GM23338 (cell line): ENCODE measurements around the gene RRP1.

Experiments
- CREB1 ChIP-seq: fragments of 250-450 bp; sonication (Bioruptor Pico); IDR thresholded peaks from 2 replicates; pipeline ENCODE4 v1.5.0; 2020; ENCODE audit warnings: low read depth, mild to moderate bottlenecking, moderate library complexity
- EZH2 ChIP-seq: fragments of 200-600 bp; sonication (generic); IDR thresholded peaks from one replicate; pipeline ENCODE4 v1.8.0; 2017; ENCODE audit warnings: antibody characterized with exemption, mild to moderate bottlenecking, low read depth; ENCODE audit not compliant: unreplicated experiment
- JUNB ChIP-seq: IDR thresholded peaks from one replicate; pipeline ENCODE4 v1.6.1; 2016; ENCODE audit warnings: antibody characterized with exemption; ENCODE audit not compliant: unreplicated experiment
- POLR2AphosphoS5 ChIP-seq: IDR thresholded peaks from 2 replicates; pipeline ENCODE4 v1.6.1; 2016; ENCODE audit warnings: antibody characterized with exemption, low read depth
- TF ChIP-seq, protein P1 (sequence below), 2 experiments: fragments of 200-600 bp in 1 of 2; sonication (generic) in 1 of 2; conservative IDR thresholded peaks; 2 replicates each; pipeline versions ENCODE4 v1.5.1 to v1.6.1; 2016 to 2017; ENCODE audit warnings: antibody characterized with exemption in 2 of 2, low read depth in 2 of 2, mild to moderate bottlenecking in 2 of 2, moderate library complexity in 1 of 2

DNA sequence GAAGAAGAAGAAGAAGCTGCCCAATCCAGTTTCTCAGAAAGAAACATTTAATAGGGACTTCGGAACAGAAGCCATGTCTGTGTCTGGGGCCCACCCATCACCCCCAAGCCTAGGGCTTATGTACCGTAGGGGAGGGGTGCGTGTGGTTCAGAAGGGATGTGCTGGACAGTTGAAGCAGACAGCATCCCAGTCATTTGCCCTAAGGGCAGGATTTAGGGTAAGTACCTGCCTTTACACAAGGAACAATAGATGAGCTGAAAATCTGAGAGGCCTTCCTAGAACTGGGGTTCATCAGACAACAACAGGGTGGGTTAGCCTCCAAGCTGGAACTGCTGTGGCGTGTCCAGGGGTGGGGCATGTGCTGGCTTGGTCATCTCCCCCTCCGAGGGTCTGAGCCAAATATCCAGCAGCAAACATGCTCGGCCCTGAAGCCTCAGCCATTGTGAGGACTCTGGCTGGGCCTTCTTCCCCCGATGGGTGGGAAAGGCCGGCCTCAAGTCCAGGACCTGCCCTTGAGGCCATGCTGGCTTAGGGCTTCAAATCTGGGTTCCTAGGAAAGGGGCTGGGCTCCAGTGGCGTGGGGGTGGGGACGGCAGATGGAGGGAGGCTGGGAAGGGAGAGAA, 25.4 kb upstream of the RRP1 start:
- TF ChIP-seq, protein P1, sequence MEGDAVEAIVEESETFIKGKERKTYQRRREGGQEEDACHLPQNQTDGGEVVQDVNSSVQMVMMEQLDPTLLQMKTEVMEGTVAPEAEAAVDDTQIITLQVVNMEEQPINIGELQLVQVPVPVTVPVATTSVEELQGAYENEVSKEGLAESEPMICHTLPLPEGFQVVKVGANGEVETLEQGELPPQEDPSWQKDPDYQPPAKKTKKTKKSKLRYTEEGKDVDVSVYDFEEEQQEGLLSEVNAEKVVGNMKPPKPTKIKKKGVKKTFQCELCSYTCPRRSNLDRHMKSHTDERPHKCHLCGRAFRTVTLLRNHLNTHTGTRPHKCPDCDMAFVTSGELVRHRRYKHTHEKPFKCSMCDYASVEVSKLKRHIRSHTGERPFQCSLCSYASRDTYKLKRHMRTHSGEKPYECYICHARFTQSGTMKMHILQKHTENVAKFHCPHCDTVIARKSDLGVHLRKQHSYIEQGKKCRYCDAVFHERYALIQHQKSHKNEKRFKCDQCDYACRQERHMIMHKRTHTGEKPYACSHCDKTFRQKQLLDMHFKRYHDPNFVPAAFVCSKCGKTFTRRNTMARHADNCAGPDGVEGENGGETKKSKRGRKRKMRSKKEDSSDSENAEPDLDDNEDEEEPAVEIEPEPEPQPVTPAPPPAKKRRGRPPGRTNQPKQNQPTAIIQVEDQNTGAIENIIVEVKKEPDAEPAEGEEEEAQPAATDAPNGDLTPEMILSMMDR (conservative IDR thresholded peaks at IDR 0.05; ENCODE audit: low read depth in 2 of 2): no peak
- TF ChIP-seq CREB1 (CRISPR knock-in tag) (no peak), POLR2AphosphoS5 (no peak), EZH2 (no peak), JUNB (no peak)
